Left lobe of liver (tissue), 2 donors: ENCODE measurements around the gene XPR1. TPM values are rescaled to one million over a fixed set of nuclear protein-coding genes. Genes with fewer than 3 reads are reported as not detected.
A peak's percentile ranks its signal among the peaks of the same experiment; 100 is the strongest.
"Not testable (repeated sequence)": the region's sequence is repeated elsewhere in the genome, so short reads cannot be mapped to it uniquely, and the experiment has no call there.

Experiments
- ATAC-seq: fragments of 200-7000 bp; cut with Tn5 transposase; one replicate; pipeline ENCODE4 v1.9.1; 2020; ENCODE audit warnings: mild to moderate bottlenecking, moderate library complexity
- DNase-seq: peaks from one replicate; pipeline ENCODE4 v3.0.0-alpha.2; 2020; ENCODE audit warnings: low spot score
- total RNA-seq: library from RNA; stranded (reverse); gene quantifications from one replicate; pipeline ENCODE4 v1.2.1, GENCODE V29; 2021
- donor health status: DM: no; HTN: no; CAD: no; lungs with moderate emphysema.
- donor health status: DM: no; HTN: yes; CAD: no.

Gene XPR1
- total RNA-seq, 1 donor from 2014 or later, result 7.4 TPM

DNA sequence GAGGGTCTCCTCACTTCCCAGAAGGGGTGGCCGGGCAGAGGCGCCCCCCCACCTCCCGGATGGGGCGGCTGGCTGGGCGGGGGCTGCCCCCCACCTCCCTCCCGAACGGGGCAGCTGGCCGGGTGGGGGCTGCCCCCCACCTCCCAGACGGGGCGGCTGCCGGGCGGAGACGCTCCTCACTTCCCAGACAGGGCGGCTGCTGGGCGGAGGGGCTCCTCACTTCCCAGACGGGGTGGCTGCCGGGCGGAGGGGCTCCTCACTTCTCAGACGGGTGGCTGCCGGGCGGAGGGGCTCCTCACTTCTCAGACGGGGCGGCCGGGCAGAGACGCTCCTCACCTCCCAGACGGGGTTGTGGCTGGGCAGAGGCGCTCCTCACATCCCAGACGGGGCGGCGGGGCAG lies 78.9 kb downstream of the XPR1 start:
- not testable (repeated sequence) for ATAC-seq, DNase-seq

DNA sequence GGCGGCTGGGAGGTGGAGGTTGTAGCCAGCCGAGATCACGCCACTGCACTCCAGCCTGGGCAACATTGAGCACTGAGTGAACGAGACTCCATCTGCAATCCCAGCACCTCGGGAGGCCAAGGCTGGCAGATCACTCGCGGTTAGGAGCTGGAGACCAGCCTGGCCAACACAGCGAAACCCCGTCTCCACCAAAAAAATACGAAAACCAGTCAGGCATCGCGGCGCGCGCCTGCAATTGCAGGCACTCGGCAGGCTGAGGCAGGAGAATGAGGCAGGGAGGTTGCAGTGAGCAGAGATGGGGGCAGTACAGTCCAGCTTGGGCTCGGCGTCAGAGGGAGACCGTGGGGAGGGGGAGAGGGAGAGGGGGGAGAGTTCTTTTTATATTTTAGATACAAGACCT lies 79.4 kb downstream of the XPR1 start:
- not testable (repeated sequence) for DNase-seq, ATAC-seq

GRCh38 chr1:180720753-180721152 lies 88.9 kb downstream of the XPR1 start:
- no peak for DNase-seq
- no peak for ATAC-seq

GRCh38 chr1:180722586-180722985 lies 90.8 kb downstream of the XPR1 start:
- no peak for ATAC-seq

DNA sequence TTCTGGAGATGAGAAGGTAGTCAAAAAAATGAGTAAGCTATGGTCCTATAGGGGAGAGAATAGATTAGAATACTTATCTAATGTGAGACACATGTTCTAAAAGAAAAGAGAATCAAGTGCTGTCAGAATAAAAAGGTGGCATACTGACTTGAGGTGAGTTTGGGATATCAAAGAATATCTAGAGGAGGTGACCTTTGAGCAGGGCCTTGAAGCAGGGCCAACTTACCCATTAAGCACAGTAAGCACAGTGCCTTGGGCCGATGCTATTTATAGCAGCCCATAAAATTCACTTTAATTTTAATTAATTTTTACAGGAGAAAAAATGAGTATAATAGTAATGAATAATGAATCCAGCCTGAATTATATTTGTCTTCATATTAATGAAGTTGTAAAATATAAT lies 92.2 kb downstream of the XPR1 start:
- ATAC-seq, result peak; percentile 50

More at GRCh38 chr1:180722586-180722985, 90.8 kb downstream of the XPR1 start:
- DNase-seq, result no peak

GRCh38 chr1:180726024-180726423 lies 94.2 kb downstream of the XPR1 start:
- ATAC-seq, DNase-seq: not testable (repeated sequence)

More for the DNA sequence above, 92.2 kb downstream of the XPR1 start:
- DNase-seq, result no peak

GRCh38 chr1:180727751-180728150 lies 95.9 kb downstream of the XPR1 start:
- DNase-seq, ATAC-seq: not testable (repeated sequence)

DNA sequence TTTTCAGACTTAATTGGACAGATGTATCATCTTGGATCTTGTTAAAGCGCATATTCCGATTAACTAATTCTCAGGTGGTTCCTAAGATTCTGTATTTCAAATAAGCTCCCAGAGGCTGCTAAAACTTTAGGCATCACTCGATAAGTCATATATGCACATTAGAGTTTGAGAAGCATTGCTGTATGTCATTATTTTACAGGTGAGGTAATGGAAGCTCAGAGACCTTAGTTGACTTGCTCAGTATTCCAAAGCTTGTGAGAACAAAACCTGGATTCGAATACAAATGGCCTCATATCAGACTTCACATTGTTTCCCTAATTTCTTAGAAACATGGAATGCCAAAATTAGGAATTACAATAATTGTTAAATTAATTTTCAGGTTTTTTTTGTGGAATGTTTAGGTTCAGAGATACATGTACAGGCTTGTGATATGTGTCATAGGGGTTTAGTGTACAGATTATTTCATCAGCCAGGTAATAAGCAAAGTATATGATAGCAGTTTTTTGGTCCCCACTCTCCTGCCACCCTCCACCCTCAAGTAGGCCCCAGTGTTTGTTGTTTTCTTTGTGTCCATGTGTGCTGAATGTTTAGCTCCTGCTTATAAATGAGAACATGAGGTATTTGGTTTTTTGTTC lies 96.8 kb downstream of the XPR1 start:
- ATAC-seq, result no peak
- no peak for DNase-seq

- ATAC-seq, result no peak
- no peak for DNase-seq
Observed at GRCh38 chr1:180731131-180731530, 99.3 kb downstream of the XPR1 start.

GRCh38 chr1:180732866-180733265 lies 101.0 kb downstream of the XPR1 start:
- ATAC-seq (no peak), DNase-seq (no peak)

DNA sequence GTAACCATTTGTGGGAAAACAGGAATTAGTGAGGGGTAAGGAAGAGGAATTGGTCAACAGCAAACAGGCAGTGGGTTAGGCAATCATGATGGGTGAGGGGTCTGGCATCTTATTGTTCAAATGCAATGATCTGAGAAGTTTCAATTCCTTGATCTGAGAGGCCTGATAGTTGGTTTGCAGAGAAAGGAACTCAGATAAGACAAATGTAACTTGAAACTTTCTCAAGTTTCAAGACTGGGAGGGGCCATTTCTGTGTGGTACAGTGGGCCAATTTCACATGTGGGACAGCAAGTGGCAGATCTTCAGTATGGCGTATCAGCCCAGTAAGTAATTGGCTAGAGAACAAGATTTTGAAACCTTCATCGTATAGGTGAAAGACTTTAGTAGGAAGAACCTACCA lies 102.5 kb downstream of the XPR1 start:
- DNase-seq (no peak), ATAC-seq (no peak)

DNA sequence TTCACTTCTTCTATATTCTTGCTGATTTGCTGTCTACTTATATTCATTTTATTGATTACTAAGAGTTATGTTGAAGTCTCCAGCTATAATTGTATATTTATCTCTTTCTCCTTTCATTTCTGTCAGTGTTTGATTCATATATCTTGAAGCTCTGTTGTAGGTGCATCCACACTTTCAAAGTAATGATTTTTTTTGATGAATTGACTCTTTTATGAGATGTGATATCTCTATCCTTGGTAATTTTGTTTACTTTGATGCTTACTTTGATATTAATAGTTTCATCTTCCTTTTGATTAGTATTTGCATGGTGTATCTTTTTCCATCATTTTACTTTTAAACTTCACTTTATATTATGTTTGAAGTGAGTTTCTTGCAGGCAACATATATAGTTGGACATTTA lies 110.8 kb downstream of the XPR1 start:
- DNase-seq (no peak), ATAC-seq (no peak)

DNA sequence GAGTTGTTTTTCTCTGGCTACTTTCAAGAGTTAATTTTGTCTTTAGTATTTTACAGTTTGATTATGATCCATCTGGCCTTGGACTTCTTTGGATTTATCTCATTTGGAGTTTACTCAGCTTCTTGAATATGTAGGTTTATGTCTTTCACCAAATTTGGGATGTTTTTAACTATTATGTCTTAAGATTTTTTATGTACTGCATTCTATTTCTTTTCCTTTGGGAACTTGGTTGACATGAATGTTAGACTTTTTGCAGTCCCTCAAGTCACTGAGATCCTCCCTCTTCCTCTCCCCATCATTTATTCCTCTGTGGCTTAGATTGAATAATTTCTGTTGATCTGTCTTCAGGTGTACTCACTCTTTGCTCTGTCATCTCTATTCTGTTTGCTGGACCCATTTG lies 112.0 kb downstream of the XPR1 start:
- ATAC-seq (no peak), DNase-seq (no peak)

DNA sequence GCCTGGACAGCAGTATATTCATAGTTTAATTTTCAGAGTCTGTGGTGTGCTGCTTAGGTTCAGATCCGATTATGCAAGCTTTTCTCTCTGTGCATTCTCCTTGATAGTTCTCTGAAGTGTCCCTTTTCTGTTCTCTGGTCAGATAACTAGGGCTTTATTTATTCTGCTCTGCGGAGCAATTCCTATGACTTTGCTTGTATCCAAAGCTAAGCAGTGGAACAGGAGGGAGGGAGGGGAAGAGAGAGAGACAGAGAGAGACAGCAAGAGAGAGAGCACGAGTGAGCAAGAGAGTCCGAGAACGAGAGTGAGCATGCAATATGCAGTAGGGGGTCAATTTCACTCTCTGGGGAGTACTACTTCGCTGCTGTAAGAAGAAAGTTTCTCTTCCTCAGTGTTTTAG lies 113.3 kb downstream of the XPR1 start:
- no peak for DNase-seq
- no peak for ATAC-seq

DNA sequence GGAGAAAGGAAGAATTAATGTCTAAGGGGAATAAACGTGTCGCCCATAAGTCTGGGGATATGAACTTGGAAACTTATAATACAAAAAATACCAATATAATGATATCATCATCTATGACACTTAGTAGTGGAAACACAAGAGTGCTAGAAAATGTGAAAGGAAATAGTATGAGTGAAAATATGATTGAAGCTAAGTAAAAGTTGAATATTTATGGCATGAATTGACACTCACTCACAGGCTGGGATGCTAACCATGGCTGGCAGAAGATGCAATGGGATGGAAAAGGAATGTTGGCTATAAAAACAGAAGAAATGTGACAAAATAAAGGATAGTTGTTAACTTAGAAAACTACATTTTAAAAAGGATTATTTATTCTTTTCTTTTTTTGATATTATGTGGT lies 120.1 kb downstream of the XPR1 start:
- DNase-seq (no peak), ATAC-seq (no peak)

DNA sequence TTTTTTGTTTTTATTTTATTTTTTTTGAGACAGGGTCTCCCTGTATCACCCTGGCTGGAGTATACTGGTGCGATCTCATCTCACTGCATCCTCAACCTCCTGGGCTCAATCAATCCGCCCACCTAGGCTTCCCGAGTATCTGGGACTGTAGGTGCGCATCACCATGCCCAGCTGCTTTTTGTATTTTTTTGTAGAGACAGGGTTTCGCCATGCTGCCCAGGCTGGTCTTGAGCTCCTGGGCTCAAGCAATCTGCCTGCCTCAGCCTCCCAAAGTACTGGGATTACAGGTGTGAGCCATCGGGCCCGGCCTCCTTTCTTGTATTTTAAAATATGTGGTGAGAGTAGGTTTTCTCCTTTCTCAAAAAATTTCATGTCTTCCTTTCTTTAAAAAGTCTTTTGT lies 122.6 kb downstream of the XPR1 start:
- ATAC-seq (no peak), DNase-seq (no peak)

- DNase-seq (no peak), ATAC-seq (no peak)
Observed at GRCh38 chr1:180757657-180758056, 125.8 kb downstream of the XPR1 start.

- ATAC-seq (no peak), DNase-seq (no peak)
Observed at GRCh38 chr1:180762796-180763195, 131.0 kb downstream of the XPR1 start.

GRCh38 chr1:180765151-180765550 lies 133.3 kb downstream of the XPR1 start:
- ATAC-seq (no peak), DNase-seq (no peak)

GRCh38 chr1:180769889-180770288 lies 138.1 kb downstream of the XPR1 start:
- no peak for DNase-seq
- ATAC-seq, result no peak

DNA sequence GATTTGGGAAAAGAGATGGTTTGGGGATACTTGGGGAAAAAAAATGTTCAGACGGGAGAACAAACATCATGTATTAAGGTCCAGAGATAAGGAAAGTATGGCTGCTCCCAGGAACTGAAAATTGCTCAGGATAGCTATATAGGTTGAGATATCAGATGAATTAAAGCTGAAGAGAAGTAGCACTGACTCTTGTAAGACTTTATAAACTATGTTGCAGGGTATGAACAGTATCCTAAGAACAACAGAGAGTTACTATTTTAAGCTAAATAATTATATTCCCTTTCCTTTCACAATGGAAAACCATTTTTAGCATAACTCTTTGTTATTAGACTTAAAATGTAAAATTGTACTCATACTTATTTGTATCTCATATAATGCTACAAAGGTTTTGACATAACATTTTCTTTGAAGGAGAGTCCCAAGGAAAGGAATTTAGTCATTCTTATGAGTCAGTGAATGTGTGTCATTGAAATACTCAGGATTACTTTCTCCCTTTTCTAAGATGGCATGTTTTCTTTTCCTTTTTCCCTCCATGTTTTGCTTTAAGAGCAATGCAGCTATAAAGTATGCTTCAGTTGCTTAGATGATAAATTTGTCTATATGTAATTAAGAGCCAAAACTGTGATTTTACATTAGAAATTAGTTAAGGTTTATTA lies 141.5 kb downstream of the XPR1 start:
- no peak for DNase-seq
- ATAC-seq, result no peak

DNA sequence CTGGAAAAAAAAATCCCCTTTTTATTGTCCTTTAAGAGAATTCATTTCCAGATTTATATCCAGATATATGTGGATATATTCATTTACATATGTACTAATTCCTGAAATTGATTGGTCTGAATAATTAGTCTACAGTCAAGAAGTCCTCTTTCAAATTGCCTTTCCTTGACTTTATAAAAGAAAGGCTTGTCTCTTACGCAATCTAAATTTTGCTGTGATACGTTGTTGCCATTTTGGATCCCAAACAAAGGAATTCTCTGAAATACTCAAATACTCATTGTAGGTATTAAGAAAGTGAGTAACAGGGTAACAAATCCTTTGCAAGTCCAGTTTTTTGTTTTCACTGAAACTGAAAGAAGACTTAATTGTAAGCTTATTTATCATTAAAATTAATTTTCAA lies 144.0 kb downstream of the XPR1 start:
- ATAC-seq (no peak), DNase-seq (no peak)
